ENCODE measurements around the gene VDAC2.

DNA sequence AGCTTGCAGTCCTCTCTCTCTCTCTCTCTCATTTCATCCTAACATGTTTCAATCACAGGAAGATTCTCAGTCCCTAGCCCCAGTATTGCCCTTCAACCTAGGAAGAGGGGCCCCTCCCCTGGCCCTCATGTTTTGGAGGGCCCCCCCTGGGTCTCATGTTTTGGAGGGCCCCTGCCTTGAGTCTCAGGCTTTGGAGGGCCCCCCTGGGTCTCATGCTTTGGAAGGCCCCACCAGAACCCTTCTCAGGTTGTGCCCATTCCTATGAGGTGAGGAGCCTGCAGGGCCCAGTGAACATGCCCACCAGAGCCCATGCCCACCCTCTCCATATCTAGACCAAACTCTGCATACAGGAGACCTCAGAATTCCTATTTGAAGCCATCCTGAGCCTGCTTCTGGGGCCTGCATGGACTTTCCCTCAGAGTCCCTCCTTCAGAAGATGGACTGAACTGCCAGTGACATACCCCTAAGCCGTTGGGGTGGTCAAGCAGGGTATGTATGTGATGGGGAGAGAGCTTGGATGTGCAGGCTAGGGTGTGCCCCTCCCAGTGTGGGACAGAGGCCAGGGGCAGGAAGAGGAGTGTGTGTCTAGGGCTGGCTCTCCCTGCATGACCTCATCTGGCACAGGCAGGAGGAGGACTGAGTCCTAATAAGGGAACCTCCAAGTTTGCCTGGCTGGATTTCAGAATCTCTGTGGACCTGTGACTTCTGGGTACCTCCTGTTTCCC, 8.1 kb upstream of the VDAC2 start:
- TF ChIP-seq, protein P1, sequence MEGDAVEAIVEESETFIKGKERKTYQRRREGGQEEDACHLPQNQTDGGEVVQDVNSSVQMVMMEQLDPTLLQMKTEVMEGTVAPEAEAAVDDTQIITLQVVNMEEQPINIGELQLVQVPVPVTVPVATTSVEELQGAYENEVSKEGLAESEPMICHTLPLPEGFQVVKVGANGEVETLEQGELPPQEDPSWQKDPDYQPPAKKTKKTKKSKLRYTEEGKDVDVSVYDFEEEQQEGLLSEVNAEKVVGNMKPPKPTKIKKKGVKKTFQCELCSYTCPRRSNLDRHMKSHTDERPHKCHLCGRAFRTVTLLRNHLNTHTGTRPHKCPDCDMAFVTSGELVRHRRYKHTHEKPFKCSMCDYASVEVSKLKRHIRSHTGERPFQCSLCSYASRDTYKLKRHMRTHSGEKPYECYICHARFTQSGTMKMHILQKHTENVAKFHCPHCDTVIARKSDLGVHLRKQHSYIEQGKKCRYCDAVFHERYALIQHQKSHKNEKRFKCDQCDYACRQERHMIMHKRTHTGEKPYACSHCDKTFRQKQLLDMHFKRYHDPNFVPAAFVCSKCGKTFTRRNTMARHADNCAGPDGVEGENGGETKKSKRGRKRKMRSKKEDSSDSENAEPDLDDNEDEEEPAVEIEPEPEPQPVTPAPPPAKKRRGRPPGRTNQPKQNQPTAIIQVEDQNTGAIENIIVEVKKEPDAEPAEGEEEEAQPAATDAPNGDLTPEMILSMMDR (IDR thresholded peaks at IDR 0.05): no peak
- TF ChIP-seq POLR2AphosphoS5 (IDR thresholded peaks at IDR 0.05): no peak
